Smooth muscle cell (in vitro differentiated cells): Measurements from ENCODE around the gene AGBL2. TPM values are rescaled to one million over a fixed set of nuclear protein-coding genes. Genes with fewer than 3 reads are reported as not detected.

ENCODE experiments used
- DNase-seq: peaks from one replicate; lab custom pipeline; 2025; ENCODE audit not compliant: unreplicated experiment; lab: John Stamatoyannopoulos, UW
- H2AFZ ChIP-seq: fragments of 200-600 bp; sonication (generic); 2 replicates; pipeline ENCODE4 v1.6.0; 2016; ENCODE audit warnings: antibody characterized with exemption, low read depth, mild to moderate bottlenecking
- H3F3A ChIP-seq: fragments of 200-600 bp; sonication (generic); 2 replicates; pipeline ENCODE4 v1.6.0; 2017; ENCODE audit warnings: antibody characterized with exemption, low read depth
- H3K27ac ChIP-seq: fragments of 200-600 bp; sonication (generic); 2 replicates; pipeline ENCODE4 v1.5.1; 2016; ENCODE audit warnings: low read depth, mild to moderate bottlenecking
- H3K27me3 ChIP-seq: fragments of 200-600 bp; sonication (generic); 2 replicates; pipeline ENCODE4 v1.6.1; 2016; ENCODE audit warnings: low read depth, mild to moderate bottlenecking
- H3K36me3 ChIP-seq: fragments of 200-600 bp; sonication (generic); 2 replicates; pipeline ENCODE4 v1.5.1; 2016; ENCODE audit warnings: low read depth
- H3K4me1 ChIP-seq: fragments of 200-600 bp; sonication (generic); 2 replicates; pipeline ENCODE4 v1.5.1; 2016; ENCODE audit warnings: low read depth
- H3K4me2 ChIP-seq: fragments of 200-600 bp; sonication (generic); 2 replicates; pipeline ENCODE4 v1.6.0; 2016; ENCODE audit warnings: mild to moderate bottlenecking
- H3K4me3 ChIP-seq: fragments of 200-600 bp; sonication (generic); 2 replicates; pipeline ENCODE4 v1.5.1; 2016; ENCODE audit warnings: mild to moderate bottlenecking
- H3K79me2 ChIP-seq: fragments of 200-600 bp; sonication (generic); 2 replicates; pipeline ENCODE4 v1.6.0; 2016; ENCODE audit warnings: low read depth, mild to moderate bottlenecking
- H3K9ac ChIP-seq: fragments of 200-600 bp; sonication (generic); 2 replicates; pipeline ENCODE4 v1.6.0; 2016; ENCODE audit warnings: low read depth
- H3K9me3 ChIP-seq: fragments of 200-600 bp; sonication (generic); replicated peaks from 2 replicates; pipeline ENCODE4 v1.5.1; 2016; ENCODE audit warnings: low read depth
- H4K20me1 ChIP-seq: fragments of 200-600 bp; sonication (generic); 2 replicates; pipeline ENCODE4 v1.6.0; 2016; ENCODE audit warnings: low read depth
- CTCF ChIP-seq: fragments of 200-600 bp; sonication (generic); IDR thresholded peaks from 2 replicates; pipeline ENCODE4 v1.5.1; 2017; ENCODE audit warnings: borderline replicate concordance, mild to moderate bottlenecking, antibody characterized with exemption; ENCODE audit not compliant: insufficient read depth, poor library complexity, severe bottlenecking
- WGBS: methylation state at CpG from one replicate; pipeline ENCODE4 v1.1.7; 2016; ENCODE audit warnings: low lambda C conversion rate; 5-methylcytosine and 5-hydroxymethylcytosine counted together
- polyA plus RNA-seq: library from polyadenylated mRNA; unstranded; fragments of >200 nt; fragmentation: Nextera tagmentation; extraction: Ambion mirVana; gene quantifications from 2 replicates; pipeline ENCODE4 v1.2.1, GENCODE V29; 2016
- total RNA-seq: library from RNA; depleted of rRNA; stranded (reverse); fragments of >200 nt; gene quantifications from 2 replicates; pipeline ENCODE4 v1.2.3, GENCODE V29; 2014

Gene AGBL2
- total and polyA plus RNA-seq, 2 experiments from 2014 or later: 1.1 TPM; not detected in 1

GRCh38 chr11:47656260-47656885 is 58.8 kb downstream of the AGBL2 start:
- no peak overlapping the region for H3K9ac ChIP-seq
- WGBS: 76% methylated on average over 6 of the region's 6 CpGs
- DNase-seq: no peak
- H3K36me3 ChIP-seq: no peaks in the 10 kb centered on the region
- H3K4me2 ChIP-seq: no peak overlapping the region
- H3K9me3 ChIP-seq: no peaks in the 10 kb centered on the region
- no peak overlapping the region for H2AFZ ChIP-seq
- no peaks in the 10 kb centered on the region for H3F3A ChIP-seq
- no peak overlapping the region for H3K27ac ChIP-seq
- H3K27me3 ChIP-seq: no peaks in the 10 kb centered on the region
- no peak overlapping the region for H3K4me3 ChIP-seq
- TF ChIP-seq CTCF: no peak
- H3K79me2 ChIP-seq: no peaks in the 10 kb centered on the region
- H4K20me1 ChIP-seq: no peaks in the 10 kb centered on the region
- no peaks in the 10 kb centered on the region for H3K4me1 ChIP-seq

- Histone ChIP-seq H3K79me2 (no peaks in the 10 kb centered on the region), H3K4me2 (no peak overlapping the region), H3K4me1 (no peaks in the 10 kb centered on the region), H3K27me3 (no peaks in the 10 kb centered on the region), H2AFZ (no peak overlapping the region), H3K9me3 (no peaks in the 10 kb centered on the region), H3F3A (no peaks in the 10 kb centered on the region), H3K4me3 (no peak overlapping the region), H4K20me1 (no peaks in the 10 kb centered on the region), H3K27ac (no peak overlapping the region), H3K9ac (no peak overlapping the region), H3K36me3 (no peaks in the 10 kb centered on the region)
- 92% methylated on average over 5 of the region's 5 CpGs for WGBS
- no peak for TF ChIP-seq CTCF
- no peak for DNase-seq
Observed at GRCh38 chr11:47651818-47652469, 63.2 kb downstream of the AGBL2 start.

- no peak for DNase-seq
- Histone ChIP-seq H3K4me3 (no peak overlapping the region), H4K20me1 (no peaks in the 10 kb centered on the region), H3K9me3 (no peaks in the 10 kb centered on the region), H3K4me1 (no peaks in the 10 kb centered on the region), H2AFZ (no peak overlapping the region), H3K27ac (no peak overlapping the region), H3K9ac (no peak overlapping the region), H3K79me2 (no peaks in the 10 kb centered on the region), H3K36me3 (no peaks in the 10 kb centered on the region), H3K4me2 (no peak overlapping the region), H3F3A (no peaks in the 10 kb centered on the region), H3K27me3 (no peaks in the 10 kb centered on the region)
- 89% methylated on average over 3 of the region's 3 CpGs for WGBS
- TF ChIP-seq CTCF: no peak
Observed at GRCh38 chr11:47649276-47649675, 65.9 kb downstream of the AGBL2 start.

GRCh38 chr11:47646019-47646418 is 69.2 kb downstream of the AGBL2 start:
- Histone ChIP-seq H3F3A (peaks cover 2% of the 10 kb centered on the region), H4K20me1 (peaks cover 3% of the 10 kb centered on the region), H3K4me1 (peaks cover 6% of the 10 kb centered on the region), H3K9ac (no peak overlapping the region), H3K4me3 (no peak overlapping the region), H2AFZ (no peak overlapping the region), H3K36me3 (no peaks in the 10 kb centered on the region), H3K9me3 (no peaks in the 10 kb centered on the region), H3K79me2 (peaks cover 12% of the 10 kb centered on the region), H3K27ac (no peak overlapping the region), H3K4me2 (no peak overlapping the region), H3K27me3 (no peaks in the 10 kb centered on the region)
- no peak for TF ChIP-seq CTCF
- 87% methylated on average over 6 of the region's 6 CpGs for WGBS
- DNase-seq: no peak
